OCI-LY3 (cell line): Measurements from ENCODE around the gene CD6.

Experiments
- H2AFZ ChIP-seq: fragments of 200-600, 300-600 bp; shearing (Covaris generic); 2 replicates; pipeline ENCODE4 v1.6.0; 2014; ENCODE audit warnings: antibody characterized with exemption, low read depth, low read length
- H3K27ac ChIP-seq: fragments of 200-600, 300-600 bp; sonication (generic); 2 replicates; pipeline ENCODE4 v1.5.1; 2014; ENCODE audit warnings: mild to moderate bottlenecking, low read length, moderate library complexity, mixed read lengths
- H3K27me3 ChIP-seq: fragments of 200-600, 300-600 bp; sonication (generic); 2 replicates; pipeline ENCODE4 v1.6.1; 2014; ENCODE audit warnings: low read depth, low read length, mixed read lengths
- H3K36me3 ChIP-seq: fragments of 200-600, 300-600 bp; sonication (generic); replicated peaks from 2 replicates; pipeline ENCODE3; 2014; ENCODE audit warnings: low read depth, low read length, mixed read lengths
- H3K4me1 ChIP-seq: fragments of 300-600, 200-600 bp; sonication (generic); 2 replicates; pipeline ENCODE4 v1.6.1; 2014; ENCODE audit warnings: low read length, mixed read lengths
- H3K4me2 ChIP-seq: fragments of 200-600, 300-600 bp; sonication (generic); 2 replicates; pipeline ENCODE4 v1.6.1; 2014; ENCODE audit warnings: low read length, mixed read lengths
- H3K4me3 ChIP-seq: fragments of 300-600, 200-600 bp; sonication (generic); 2 replicates; pipeline ENCODE4 v1.5.1; 2014; ENCODE audit warnings: antibody characterized with exemption, mild to moderate bottlenecking, low read length, moderate library complexity
- H3K79me2 ChIP-seq: fragments of 300-600, 200-600 bp; shearing (Covaris generic); 2 replicates; pipeline ENCODE4 v1.6.1; 2014; ENCODE audit warnings: mild to moderate bottlenecking, low read length, mixed read lengths
- H3K9ac ChIP-seq: fragments of 300-600, 200-600 bp; shearing (Covaris generic); 2 replicates; pipeline ENCODE4 v1.6.0; 2014; ENCODE audit warnings: mild to moderate bottlenecking, low read length, moderate library complexity
- H3K9me3 ChIP-seq: fragments of 200-600, 300-600 bp; shearing (Covaris generic); 2 replicates; pipeline ENCODE4 v1.6.1; 2014; ENCODE audit warnings: low read length, mixed read lengths; ENCODE audit not compliant: insufficient read depth
- H4K20me1 ChIP-seq: fragments of 200-600, 300-600 bp; sonication (generic); 2 replicates; pipeline ENCODE4 v1.6.1; 2016; ENCODE audit warnings: low read length, mixed read lengths; ENCODE audit not compliant: insufficient read depth
- CTCF ChIP-seq: fragments of 200-600, 300-600 bp; sonication (generic); IDR thresholded peaks from 2 replicates; pipeline ENCODE4 v1.5.1; 2014; ENCODE audit warnings: antibody characterized with exemption, low read length, low read depth
- EZH2phosphoT487 ChIP-seq: fragments of 200-600 bp; shearing (Covaris generic); IDR thresholded peaks from 2 replicates; pipeline ENCODE4 v1.6.1; 2018; ENCODE audit warnings: antibody characterized with exemption, mixed run types, low read depth

CD6 gene

GRCh38 chr11:61056981-61057380, 85.5 kb downstream of the CD6 start:
- Histone ChIP-seq H3K4me3 (no peak overlapping the region), H4K20me1 (no peaks in the 10 kb centered on the region), H3K79me2 (no peaks in the 10 kb centered on the region), H3K27me3 (no peaks in the 10 kb centered on the region), H3K4me2 (no peak overlapping the region), H3K36me3 (no peaks in the 10 kb centered on the region), H2AFZ (no peak overlapping the region), H3K9ac (no peak overlapping the region), H3K4me1 (peaks cover 29% of the 10 kb centered on the region), H3K9me3 (no peaks in the 10 kb centered on the region), H3K27ac (no peak overlapping the region)
- no peak for TF ChIP-seq EZH2phosphoT487
- TF ChIP-seq CTCF = no peak

DNA sequence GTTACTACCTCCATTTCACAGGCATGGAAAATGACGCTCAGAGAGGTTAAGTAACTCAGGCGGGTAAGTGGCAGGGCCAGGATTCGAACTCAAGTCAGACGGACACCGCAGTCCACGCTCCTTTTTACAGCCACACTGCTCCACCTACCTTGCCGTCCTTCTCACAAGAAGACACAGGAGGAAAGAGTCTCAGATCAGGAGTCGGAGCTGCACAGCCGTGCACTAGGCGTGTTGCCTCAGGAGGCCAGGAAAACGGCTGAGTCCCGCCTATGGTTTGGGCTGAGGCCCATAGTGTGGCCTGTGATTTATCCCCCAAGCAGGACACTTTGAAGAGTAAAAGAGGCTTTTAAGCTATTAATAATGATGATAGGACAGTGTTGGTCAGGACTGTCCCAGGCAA, 86.1 kb downstream of the CD6 start:
- no peak overlapping the region for H3K4me3 ChIP-seq
- H3K27ac ChIP-seq = no peak overlapping the region
- H3K9me3 ChIP-seq = no peaks in the 10 kb centered on the region
- no peaks in the 10 kb centered on the region for H3K36me3 ChIP-seq
- no peak overlapping the region for H2AFZ ChIP-seq
- no peak for TF ChIP-seq CTCF
- TF ChIP-seq EZH2phosphoT487 = no peak
- H3K4me2 ChIP-seq = no peak overlapping the region
- H3K4me1 ChIP-seq = peaks cover 35% of the 10 kb centered on the region
- 0 out of 2 replicates have a peak, but pooled peaks cover 1% of the 10 kb centered on the region for H3K27me3 ChIP-seq
- H3K79me2 ChIP-seq = no peaks in the 10 kb centered on the region
- no peak overlapping the region for H3K9ac ChIP-seq
- H4K20me1 ChIP-seq = no peaks in the 10 kb centered on the region

- Histone ChIP-seq H3K36me3 (no peaks in the 10 kb centered on the region), H3K4me1 (peaks cover 36% of the 10 kb centered on the region), H3K79me2 (no peaks in the 10 kb centered on the region), H3K4me2 (no peak overlapping the region), H3K27ac (no peak overlapping the region), H3K27me3 (0 out of 2 replicates have a peak, but pooled peaks cover 4% of the 10 kb centered on the region), H3K4me3 (no peak overlapping the region), H2AFZ (no peak overlapping the region), H4K20me1 (no peaks in the 10 kb centered on the region), H3K9me3 (no peaks in the 10 kb centered on the region), H3K9ac (no peak overlapping the region)
- no peak for TF ChIP-seq EZH2phosphoT487
- TF ChIP-seq CTCF = no peak
These were observed 87.2 kb downstream of the CD6 start for GRCh38 chr11:61058583-61059259.

DNA sequence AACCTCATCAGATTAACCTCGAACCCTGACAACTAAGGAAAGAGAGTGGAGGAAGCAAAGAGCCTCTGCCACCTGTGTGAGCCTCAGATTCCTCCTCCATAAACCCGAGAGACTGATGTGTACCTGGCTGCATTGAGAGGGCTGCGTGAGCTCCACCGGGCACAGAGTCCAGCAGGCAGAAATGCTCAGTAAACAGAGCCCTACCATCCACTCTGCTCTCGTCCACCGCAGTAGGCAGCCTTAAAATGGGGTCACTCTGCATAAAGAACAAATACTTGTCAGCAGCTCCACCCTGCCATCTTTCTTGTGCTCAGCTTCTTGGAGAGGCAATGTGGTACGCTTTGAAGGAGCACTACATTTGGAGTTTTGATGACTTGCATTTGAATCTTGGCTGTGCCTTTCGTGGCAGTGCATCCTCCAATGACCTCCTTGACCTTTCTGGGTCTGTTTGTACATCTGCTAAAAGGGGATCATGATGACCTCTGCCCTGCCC, 87.8 kb downstream of the CD6 start:
- TF ChIP-seq CTCF (no peak), EZH2phosphoT487 (no peak)

More for the DNA sequence above, 87.8 kb downstream of the CD6 start:
- Histone ChIP-seq H4K20me1 (no peaks in the 10 kb centered on the region), H3K27me3 (0 out of 2 replicates have a peak, but pooled peaks cover 4% of the 10 kb centered on the region), H3K36me3 (no peaks in the 10 kb centered on the region), H2AFZ (no peak overlapping the region), H3K79me2 (no peaks in the 10 kb centered on the region), H3K4me3 (no peak overlapping the region), H3K27ac (no peak overlapping the region), H3K4me1 (peaks cover 36% of the 10 kb centered on the region), H3K4me2 (no peak overlapping the region), H3K9ac (no peak overlapping the region), H3K9me3 (no peaks in the 10 kb centered on the region)
